Endothelial cell of umbilical vein (primary cell): Measurements from ENCODE around the gene PDK1. TPM values are rescaled to one million over a fixed set of nuclear protein-coding genes. Genes with fewer than 3 reads are reported as not detected.
A peak's percentile ranks its signal among the peaks of the same experiment; 100 is the strongest.

Experiments used
- BruUV-seq: library from RNA; stranded (reverse); fragments of 400-500 nt; replicated peaks from 2 replicates; lab custom pipeline; 2021; lab: Mats Ljungman, UMichigan
- CTCF ChIA-PET: fragments of 300-600, 350-600 bp; sonication (Branson Sonifier 250); formaldehyde crosslinking; loops from one replicate; lab custom pipeline; 2021; ENCODE audit warnings: antibody characterized with exemption, inconsistent platforms; lab: Charles Lee
- POLR2A ChIA-PET: fragments of 300-600, 350-600 bp; sonication (Branson Sonifier 250); formaldehyde crosslinking; loops from one replicate; lab custom pipeline; 2021; ENCODE audit warnings: antibody characterized with exemption, inconsistent platforms; lab: Charles Lee
- DNase-seq: peaks from one replicate; pipeline ENCODE4 v3.0.0-alpha.2; 2011; ENCODE audit warnings: low read depth, low spot score
- FAIRE-seq: peaks from 2 replicates; lab custom pipeline; 2011; peaks lifted over from hg19 to GRCh38; lab: Jason Lieb, UNC
- H2AFZ ChIP-seq: 2 replicates; pipeline ENCODE4 v1.6.0; 2012; ENCODE audit warnings: low read depth, low read length, control low read depth, inconsistent platforms
- H3K27ac ChIP-seq: 2 replicates; pipeline ENCODE4 v1.5.1; 2011; ENCODE audit warnings: low read depth, mild to moderate bottlenecking, control low read depth, low read length, moderate library complexity; ENCODE audit not compliant: insufficient read depth
- H3K27me3 ChIP-seq, 2 experiments: 2 replicates each; pipeline versions ENCODE4 v1.6.0 to v1.6.1; 2011; ENCODE audit warnings: low read length in 2 of 2, mixed read lengths in 1 of 2; ENCODE audit not compliant: control insufficient read depth in 2 of 2, insufficient read depth in 2 of 2
- H3K36me3 ChIP-seq, 2 experiments: 2 replicates in 1 of 2; 3 replicates in 1 of 2; pipeline ENCODE4 v1.5.1; 2011; ENCODE audit warnings: low read length in 2 of 2, mild to moderate bottlenecking in 1 of 2, moderate library complexity in 1 of 2; ENCODE audit not compliant: control insufficient read depth in 2 of 2, insufficient read depth in 2 of 2; ENCODE audit errors: extremely low read depth in 1 of 2
- H3K4me1 ChIP-seq: 3 replicates; pipeline ENCODE4 v1.5.1; 2011; ENCODE audit warnings: mild to moderate bottlenecking, low read length; ENCODE audit not compliant: control insufficient read depth, insufficient read depth; ENCODE audit errors: extremely low read depth
- H3K4me2 ChIP-seq: 2 replicates; pipeline ENCODE4 v1.6.1; 2011; ENCODE audit warnings: low read length, control low read depth, mixed read lengths; ENCODE audit not compliant: insufficient read depth
- H3K4me3 ChIP-seq, 3 experiments: fragments of 200-600 bp in 1 of 3; sonication (generic), shearing (Covaris generic) in 1 of 3; replicated peaks in 1 of 3; 2 replicates each; pipeline ENCODE4 v1.5.1; 2011 to 2016; ENCODE audit warnings: control low read depth in 3 of 3, low read length in 3 of 3, mild to moderate bottlenecking in 2 of 3, inconsistent platforms in 1 of 3, low read depth in 1 of 3, moderate library complexity in 1 of 3; ENCODE audit not compliant: insufficient read depth in 1 of 3
- H3K79me2 ChIP-seq: 2 replicates; pipeline ENCODE4 v1.6.0; 2012; ENCODE audit warnings: low read length, inconsistent platforms; ENCODE audit not compliant: control insufficient read depth, insufficient read depth
- H3K9ac ChIP-seq: replicated peaks from 2 replicates; pipeline ENCODE3; 2011; ENCODE audit warnings: low read length, control low read depth; ENCODE audit not compliant: insufficient read depth; ENCODE audit errors: extremely low read depth
- H3K9me1 ChIP-seq: replicated peaks from 3 replicates; pipeline ENCODE4 v1.6.0; 2011; ENCODE audit warnings: mild to moderate bottlenecking, low read length; ENCODE audit not compliant: control insufficient read depth, insufficient read depth; ENCODE audit errors: extremely low read depth
- H3K9me3 ChIP-seq: replicated peaks from 2 replicates; pipeline ENCODE4 v1.5.1; 2012; ENCODE audit warnings: low read length, inconsistent platforms; ENCODE audit not compliant: control insufficient read depth, insufficient read depth
- H4K20me1 ChIP-seq: replicated peaks from 2 replicates; pipeline ENCODE3; 2011; ENCODE audit warnings: mild to moderate bottlenecking, low read length; ENCODE audit not compliant: control insufficient read depth, insufficient read depth; ENCODE audit errors: extremely low read depth
- CTCF ChIP-seq, 2 donors: IDR thresholded peaks; 1 replicate in 1 of 2; 2 replicates in 1 of 2; pipeline ENCODE4 v1.5.1; 2011; ENCODE audit warnings: low read length in 2 of 2, mild to moderate bottlenecking in 2 of 2, moderate library complexity in 2 of 2, control low read depth in 1 of 2, inconsistent platforms in 1 of 2, low read depth in 1 of 2; ENCODE audit not compliant: insufficient read depth in 1 of 2; ENCODE audit errors: extremely low read depth in 1 of 2
- EZH2 ChIP-seq: IDR thresholded peaks from 2 replicates; pipeline ENCODE4 v1.6.1; 2012; ENCODE audit warnings: borderline replicate concordance, low read depth, mild to moderate bottlenecking, moderate library complexity, low read length, inconsistent platforms; ENCODE audit not compliant: severe bottlenecking
- FOS ChIP-seq: IDR thresholded peaks from 2 replicates; pipeline ENCODE4 v1.6.1; 2011; ENCODE audit warnings: mild to moderate bottlenecking, low read length, moderate library complexity, borderline replicate concordance; ENCODE audit not compliant: insufficient read depth
- GATA2 ChIP-seq: IDR thresholded peaks from 2 replicates; pipeline ENCODE4 v1.7.0; 2011; ENCODE audit warnings: low read depth, mild to moderate bottlenecking, moderate library complexity, mixed read lengths, low read length; ENCODE audit not compliant: insufficient read length, insufficient read depth
- JUN ChIP-seq: IDR thresholded peaks from 2 replicates; pipeline ENCODE4 v1.6.1; 2011; ENCODE audit warnings: borderline replicate concordance, low read depth; ENCODE audit not compliant: insufficient read length, insufficient read depth
- MYC ChIP-seq: IDR thresholded peaks from one replicate; pipeline ENCODE4 v1.6.1; 2011; ENCODE audit warnings: mild to moderate bottlenecking, low read depth, low read length
- POLR2A ChIP-seq: IDR thresholded peaks from 2 replicates; pipeline ENCODE4 v1.6.1; 2012; ENCODE audit warnings: low read depth, mild to moderate bottlenecking, control low read depth, low read length
- POLR2AphosphoS5 ChIP-seq: IDR thresholded peaks from 2 replicates; pipeline ENCODE4 v1.6.1; 2012; ENCODE audit warnings: low read depth, mild to moderate bottlenecking, control low read depth, low read length, moderate library complexity; ENCODE audit not compliant: insufficient read depth
- dilution Hi-C: fragments of 300-500 bp; cut with MboI; formaldehyde crosslinking; loops from one replicate; pipeline ENCODE4 v1.15.0; 2019; ENCODE audit warnings: low sequenced_read_pairs; ENCODE audit not compliant: extremely low pct_ligation_motif_present
- intact Hi-C: fragments of 100-400 bp; cut with micrococcal nuclease; formaldehyde crosslinking; loops from one replicate; pipeline ENCODE4 v1.10.0; 2022
- polyA plus RNA-seq, 4 experiments: library from polyadenylated mRNA; depleted of rRNA in 3 of 4; stranded (reverse) in 3 of 4; unstranded in 1 of 4; fragments of >200 nt; gene quantifications; 2 replicates each; pipeline versions ENCODE4 v1.2.1 to v1.2.3, GENCODE V29; 2011 to 2012; ENCODE audit warnings: missing spikeins in 1 of 4
- total RNA-seq: library from RNA; stranded (reverse); gene quantifications from 2 replicates; pipeline ENCODE4 v1.2.3, GENCODE V29; 2021

The PDK1 gene
- total and polyA plus RNA-seq, 2 donors (not counting 3 experiments of a cell fraction or from before 2014, with no cell fraction given) = 3.7 to 16.9 TPM

DNA sequence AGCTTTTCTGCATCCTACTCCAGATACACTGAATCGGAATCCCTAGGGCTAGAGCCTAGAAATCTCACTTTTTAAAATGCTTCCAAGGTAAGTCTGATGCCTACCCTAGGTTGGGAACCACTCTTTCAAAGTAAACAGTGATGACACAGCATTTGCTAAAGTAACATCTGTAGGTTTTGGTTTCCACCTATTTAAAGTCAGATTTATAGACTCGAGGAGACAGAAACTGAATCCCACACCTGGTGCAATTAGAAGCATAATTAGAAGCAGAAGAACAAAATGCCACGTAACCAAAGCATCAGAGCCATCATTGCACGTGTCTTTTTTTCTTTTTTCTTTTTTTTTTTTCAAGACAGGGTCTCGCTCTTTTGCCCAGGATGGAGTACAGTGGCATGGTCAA is 40.9 kb downstream of the PDK1 start:
- Histone ChIP-seq H2AFZ (no peak overlapping the region), H3K4me2 (no peak overlapping the region), H3K4me3 (no peak overlapping the region), H3K27me3 (no peaks in the 10 kb centered on the region), H3K36me3 (peaks cover 0 to 2% of the 10 kb centered on the region in 2 experiments), H3K9ac (no peak overlapping the region), H4K20me1 (no peaks in the 10 kb centered on the region), H3K27ac (no peak overlapping the region), H3K9me1 (no peaks in the 10 kb centered on the region), H3K4me1 (peaks cover 10% of the 10 kb centered on the region), H3K9me3 (no peaks in the 10 kb centered on the region), H3K79me2 (no peaks in the 10 kb centered on the region)
- no peak for TF ChIP-seq POLR2A
- TF ChIP-seq POLR2AphosphoS5 = no peak
- TF ChIP-seq GATA2 = no peak
- TF ChIP-seq EZH2 = no peak
- no peak for TF ChIP-seq FOS
- no peak for TF ChIP-seq MYC
- TF ChIP-seq CTCF (IDR thresholded peaks at IDR 0.05; ENCODE audit: extremely low read depth in 1 of 2, insufficient read depth in 1 of 2, low read depth in 1 of 2, low read length in 2 of 2) = no peak
- no peak for TF ChIP-seq JUN
- FAIRE-seq (no peak), DNase-seq (no peak)
- ChIA-PET CTCF (interaction anchor here (1.2 to 9.3 kb wide), 4 partner anchors 9 to 113 kb away, joined by 4 to 108 read pairs (median 40); no protein-coding TSS in a partner anchor), POLR2A (no interaction called here)
- TSS peak; percentile 21 for BruUV-seq
- intact Hi-C loops (no loop called here), dilution Hi-C loops (no loop called here)
